Germinal center (tissue), 1 donor: ENCODE data around the gene ESRP2.

Experiments
- DNase-seq: peaks from one replicate; pipeline ENCODE4 v3.0.0; 2012; ENCODE audit warnings: mixed read lengths, low spot score

ESRP2 gene

GRCh38 chr16:68235887-68236136 is at the start of gene ESRP2:
ESRP2 (minus strand) TSS chr16:68236127; CDS start chr16:68236045, 82 bp downstream.
- DNase-seq: no peak

GRCh38 chr16:68285683-68286082 is 49.8 kb upstream of the ESRP2 start:
- no peak for DNase-seq

- peak; percentile 83 for DNase-seq
These were observed 48.9 kb upstream of the ESRP2 start for GRCh38 chr16:68284847-68285246.

GRCh38 chr16:68283801-68284598 is 48.1 kb upstream of the ESRP2 start:
- peak; percentile 68 for DNase-seq

- DNase-seq: peak; percentile 58
These were observed 47.4 kb upstream of the ESRP2 start for GRCh38 chr16:68283346-68283745.

GRCh38 chr16:68282064-68282452 is 46.1 kb upstream of the ESRP2 start:
- no peak for DNase-seq

GRCh38 chr16:68281368-68282063 is 45.6 kb upstream of the ESRP2 start:
- no peak for DNase-seq

GRCh38 chr16:68279726-68280558 is 44.0 kb upstream of the ESRP2 start:
- no peak for DNase-seq

GRCh38 chr16:68276223-68276622 is 40.3 kb upstream of the ESRP2 start:
- DNase-seq: no peak

- DNase-seq: peak; percentile 64
These were observed 39.8 kb upstream of the ESRP2 start for GRCh38 chr16:68275611-68276191.

- no peak for DNase-seq
These were observed 38.5 kb upstream of the ESRP2 start for GRCh38 chr16:68274441-68274840.

GRCh38 chr16:68273896-68274295 is 38.0 kb upstream of the ESRP2 start:
- DNase-seq: no peak

- DNase-seq: no peak
These were observed 37.5 kb upstream of the ESRP2 start for GRCh38 chr16:68273459-68273858.

- DNase-seq: peak; percentile 35
These were observed 36.7 kb upstream of the ESRP2 start for GRCh38 chr16:68272507-68273209.

- DNase-seq: no peak
These were observed 34.4 kb upstream of the ESRP2 start for GRCh38 chr16:68270353-68270752.

- no peak for DNase-seq
These were observed 33.9 kb upstream of the ESRP2 start for GRCh38 chr16:68269793-68270192.

- DNase-seq: no peak
These were observed 31.9 kb upstream of the ESRP2 start for GRCh38 chr16:68267612-68268405.

- peak; percentile 38 for DNase-seq
These were observed 29.4 kb upstream of the ESRP2 start for GRCh38 chr16:68265078-68265920.

- peak; percentile 87 for DNase-seq
These were observed 28.5 kb upstream of the ESRP2 start, which contains the start of gene SLC7A6 for GRCh38 chr16:68264128-68265077. SLC7A6 (plus strand) TSS chr16:68264526; CDS start chr16:68274727, 10,201 bp downstream.
